ENCODE results near the gene RHOT1. TPM values are rescaled to one million over a fixed set of nuclear protein-coding genes. Genes with fewer than 3 reads are reported as not detected.

Gene RHOT1
- total RNA-seq, 1 experiment from 2014 or later = 24.4 TPM

DNA sequence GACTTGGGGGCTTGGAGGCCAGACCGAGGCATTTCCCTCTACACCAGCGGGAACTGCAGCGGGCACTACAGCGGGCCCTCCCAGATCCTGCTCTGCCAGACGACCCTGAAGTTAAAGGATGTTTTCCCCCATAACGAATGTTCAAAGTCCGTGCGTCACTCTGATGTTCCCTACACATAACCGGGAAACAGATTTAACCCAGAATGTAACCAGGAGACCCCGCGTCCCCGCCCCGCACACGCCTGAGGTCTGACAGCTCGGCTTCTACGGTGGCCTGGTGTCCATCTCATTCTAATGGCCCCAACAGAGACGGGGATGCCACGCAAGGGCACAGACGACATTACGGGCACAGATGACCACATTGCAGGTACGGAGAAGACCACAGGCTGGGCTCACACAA, 31.7 kb upstream of the RHOT1 start:
- Mint-ChIP-seq H3K36me3 (ENCODE audit: insufficient read depth in 1 of 3, low read depth in 3 of 3) (no peaks in the 10 kb centered on the region), H3K4me3 (no peak overlapping the region), H3K27me3 (ENCODE audit: low read depth) (no peaks in the 10 kb centered on the region; the same call in 1 of the 2 replicates), H3K27ac (peak overlapping the region in 1 of 3 experiments; percentile 51; a peak in 1 of 7 replicates), H3K4me1 (peaks cover 28 to 29% of the 10 kb centered on the region in 2 experiments), H3K9me3 (no peaks in the 10 kb centered on the region)
- Histone ChIP-seq H4K8ac (replicated peaks; ENCODE audit: insufficient read length, low read depth, low read length) (no peak overlapping the region), H2BK120ac (ENCODE audit: low read depth, low read length, poor library complexity, severe bottlenecking) (no peak overlapping the region), H3K27me3 (ENCODE audit: insufficient read depth, low read length) (no peaks in the 10 kb centered on the region), H3K23me2 (ENCODE audit: insufficient read length, low read depth, low read length, poor library complexity, severe bottlenecking) (no peaks in the 10 kb centered on the region), H3K18ac (ENCODE audit: insufficient read length, low read depth, low read length) (no peak overlapping the region), H2AFZ (ENCODE audit: low read length) (no peak overlapping the region), H3K23ac (ENCODE audit: insufficient read length, low read depth, low read length) (no peak overlapping the region), H2AK5ac (ENCODE audit: insufficient read length, low read length) (no peak overlapping the region), H3K79me1 (ENCODE audit: insufficient read depth, low read depth, low read length, poor library complexity, severe bottlenecking) (no peaks in the 10 kb centered on the region), H3T11ph (ENCODE audit: low read length) (no peak overlapping the region), H3K27ac (ENCODE audit: insufficient read length, low read depth, low read length) (no peak overlapping the region), H2BK12ac (ENCODE audit: insufficient read length, low read depth, low read length) (no peak overlapping the region), H4K91ac (ENCODE audit: insufficient read length, low read depth, low read length) (no peak overlapping the region), H4K20me1 (ENCODE audit: control insufficient read depth, insufficient read depth, insufficient read length) (no peaks in the 10 kb centered on the region), H2BK20ac (ENCODE audit: low read depth, low read length, poor library complexity, severe bottlenecking) (no peak overlapping the region), H3K56ac (ENCODE audit: insufficient read length, low read depth, low read length) (no peak overlapping the region), H2BK15ac (ENCODE audit: low read depth, low read length) (no peak overlapping the region), H3K9me3 (ENCODE audit: control insufficient read depth, low read depth, low read length) (no peaks in the 10 kb centered on the region), H3K14ac (ENCODE audit: insufficient read depth, low read length) (no peak overlapping the region), H3K4me1 (ENCODE audit: insufficient read depth, low read length) (peaks cover 3% of the 10 kb centered on the region; the same call in 1 of the 2 replicates), H2BK5ac (ENCODE audit: insufficient read length, low read length) (no peak overlapping the region), H4K5ac (ENCODE audit: insufficient read length, low read depth, low read length) (no peak overlapping the region), H3K4me2 (ENCODE audit: insufficient read depth, insufficient read length, low read length) (no peak overlapping the region), H3K79me2 (ENCODE audit: insufficient read depth, low read length) (no peaks in the 10 kb centered on the region), H3K9ac (ENCODE audit: extremely low read depth, insufficient read length, low read length) (no peak overlapping the region), H3K4ac (ENCODE audit: low read depth, low read length) (no peak overlapping the region)
- WGBS (ENCODE audit: extremely low coverage, insufficient read length, low lambda C conversion rate) = no CpG with 5 or more reads among the region's 21 CpGs
- no peak for DNase-seq
- TF ChIP-seq, protein P1, sequence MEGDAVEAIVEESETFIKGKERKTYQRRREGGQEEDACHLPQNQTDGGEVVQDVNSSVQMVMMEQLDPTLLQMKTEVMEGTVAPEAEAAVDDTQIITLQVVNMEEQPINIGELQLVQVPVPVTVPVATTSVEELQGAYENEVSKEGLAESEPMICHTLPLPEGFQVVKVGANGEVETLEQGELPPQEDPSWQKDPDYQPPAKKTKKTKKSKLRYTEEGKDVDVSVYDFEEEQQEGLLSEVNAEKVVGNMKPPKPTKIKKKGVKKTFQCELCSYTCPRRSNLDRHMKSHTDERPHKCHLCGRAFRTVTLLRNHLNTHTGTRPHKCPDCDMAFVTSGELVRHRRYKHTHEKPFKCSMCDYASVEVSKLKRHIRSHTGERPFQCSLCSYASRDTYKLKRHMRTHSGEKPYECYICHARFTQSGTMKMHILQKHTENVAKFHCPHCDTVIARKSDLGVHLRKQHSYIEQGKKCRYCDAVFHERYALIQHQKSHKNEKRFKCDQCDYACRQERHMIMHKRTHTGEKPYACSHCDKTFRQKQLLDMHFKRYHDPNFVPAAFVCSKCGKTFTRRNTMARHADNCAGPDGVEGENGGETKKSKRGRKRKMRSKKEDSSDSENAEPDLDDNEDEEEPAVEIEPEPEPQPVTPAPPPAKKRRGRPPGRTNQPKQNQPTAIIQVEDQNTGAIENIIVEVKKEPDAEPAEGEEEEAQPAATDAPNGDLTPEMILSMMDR (conservative IDR thresholded peaks at IDR 0.05) = no peak

Measured in H9 (cell line).